A172 (cell line): ENCODE results near the gene ZNF446. TPM values are rescaled to one million over a fixed set of nuclear protein-coding genes. Genes with fewer than 3 reads are reported as not detected.
"Not testable (repeated sequence)": the region's sequence is repeated elsewhere in the genome, so short reads cannot be mapped to it uniquely, and the experiment has no call there.

Source experiments
- DNase-seq: peaks from one replicate; pipeline ENCODE4 v3.0.0-alpha.2; 2015; ENCODE audit warnings: low spot score
- total RNA-seq: library from RNA; depleted of rRNA; stranded (reverse); fragments of >200 nt; shearing (Covaris generic); gene quantifications from 2 replicates; pipeline ENCODE4 v1.2.3, GENCODE V29; 2014

Gene ZNF446
- total RNA-seq, 1 experiment from 2014 or later = 17.1 TPM

DNA sequence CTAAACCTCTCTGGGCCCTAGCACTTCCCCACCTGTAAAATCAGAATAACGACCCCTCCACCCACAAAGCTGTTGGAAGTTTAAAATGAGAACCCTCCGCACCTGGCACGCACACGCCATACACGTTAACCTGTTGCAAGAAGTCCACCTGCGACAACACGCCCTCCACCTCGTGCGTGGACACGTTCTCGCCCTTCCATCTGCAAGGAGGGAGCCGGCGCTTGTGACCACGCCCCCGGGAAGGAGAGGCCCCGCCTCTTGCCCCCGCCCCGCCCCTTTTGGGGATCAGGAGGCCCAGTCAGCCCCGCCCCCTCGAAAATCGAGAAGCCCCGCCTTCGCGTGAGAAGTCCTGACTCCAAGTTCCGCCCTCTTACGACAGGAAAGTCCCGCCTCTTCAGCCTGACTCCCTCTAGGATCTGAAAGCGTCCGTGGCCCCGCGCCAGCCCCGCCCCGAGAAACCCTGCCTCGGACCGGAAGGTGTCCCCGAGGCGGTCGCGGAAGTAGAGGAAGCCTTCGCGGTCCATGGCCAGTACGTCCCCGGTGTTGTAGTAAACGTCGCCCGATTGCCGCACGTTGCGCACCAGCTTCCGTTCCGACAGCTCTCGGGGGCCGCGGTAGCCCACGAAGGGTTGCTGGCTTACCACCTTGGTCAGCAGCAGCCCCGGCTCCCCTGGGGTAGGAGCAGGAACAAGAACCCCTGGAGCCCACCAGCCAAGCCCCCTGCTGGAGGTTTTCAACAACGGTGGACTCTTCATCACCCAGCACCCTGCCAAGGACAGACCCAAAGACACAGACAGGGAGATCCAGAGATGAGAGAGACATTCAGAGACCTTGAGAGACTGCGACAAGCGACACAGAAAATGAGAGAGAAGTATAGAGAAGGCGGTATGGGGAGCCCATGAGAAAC lies 23.1 kb downstream of the ZNF446 start:
- peak; percentile 88 for DNase-seq

DNA sequence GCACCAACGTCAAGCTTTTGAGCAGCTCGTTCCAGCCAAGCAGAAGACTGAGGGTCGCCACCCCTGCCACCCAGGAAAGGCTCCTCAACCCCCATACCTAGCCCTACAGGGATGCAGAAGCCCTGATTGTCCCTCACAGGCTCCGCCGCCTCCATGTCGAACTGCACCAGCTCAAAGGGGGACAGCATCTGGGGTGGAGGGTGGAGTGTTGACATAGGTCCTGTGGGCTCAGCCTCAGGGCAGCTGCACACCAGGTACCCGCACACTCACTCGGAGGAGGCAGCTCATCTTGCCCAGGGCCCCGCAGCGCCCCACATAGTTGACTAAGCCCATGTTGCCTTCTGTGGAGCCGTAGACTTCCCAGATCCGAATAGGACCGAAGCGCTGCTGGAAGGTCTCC lies 24.1 kb downstream of the ZNF446 start:
- no peak for DNase-seq

DNA sequence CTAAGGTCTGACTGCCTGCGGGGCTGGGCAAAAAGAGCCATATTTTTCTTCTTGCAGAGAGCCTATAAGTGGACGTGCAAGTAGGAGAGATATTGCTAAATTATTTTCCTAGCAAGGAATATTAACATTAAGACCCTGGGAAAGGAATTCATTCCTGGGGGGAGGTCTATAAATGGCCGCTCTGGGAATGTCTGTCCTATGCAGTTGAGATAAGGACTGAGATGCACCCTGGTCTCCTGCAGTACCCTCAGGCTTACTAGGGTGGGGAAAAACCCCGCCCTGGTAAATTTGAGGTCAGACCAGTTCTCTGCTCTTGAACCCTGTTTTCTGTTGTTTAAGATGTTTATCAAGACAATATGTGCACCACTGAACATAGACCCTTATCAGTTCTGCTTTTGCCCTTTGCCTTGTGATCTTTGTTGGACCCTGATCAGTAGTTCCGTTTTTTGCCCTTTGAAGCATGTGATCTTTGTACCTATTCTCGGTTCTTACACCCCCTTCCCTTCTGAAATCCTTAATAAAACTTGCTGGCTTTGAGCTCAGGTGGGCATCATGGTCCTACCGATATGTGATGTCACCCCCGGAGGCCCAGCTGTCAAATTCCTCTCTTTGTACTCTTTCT lies 31.6 kb downstream of the ZNF446 start:
- DNase-seq = not testable (repeated sequence)

DNA sequence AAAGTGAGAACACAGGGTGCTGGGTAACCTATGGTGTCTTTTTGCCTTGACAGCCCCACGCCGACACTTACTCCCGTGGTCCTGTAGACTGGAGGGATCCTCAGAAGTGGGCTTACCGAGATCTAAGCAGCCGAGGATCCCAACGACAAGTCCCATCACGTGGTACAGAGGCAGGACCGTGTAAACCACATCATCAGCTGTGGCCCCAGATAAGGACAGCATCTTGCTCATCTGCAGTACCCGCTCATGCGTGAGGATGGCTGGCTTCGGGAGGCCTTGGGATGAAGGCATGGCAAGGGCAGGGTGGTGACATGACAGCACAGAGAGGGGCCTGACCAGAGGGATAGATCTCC lies 33.6 kb downstream of the ZNF446 start:
- no peak for DNase-seq

DNA sequence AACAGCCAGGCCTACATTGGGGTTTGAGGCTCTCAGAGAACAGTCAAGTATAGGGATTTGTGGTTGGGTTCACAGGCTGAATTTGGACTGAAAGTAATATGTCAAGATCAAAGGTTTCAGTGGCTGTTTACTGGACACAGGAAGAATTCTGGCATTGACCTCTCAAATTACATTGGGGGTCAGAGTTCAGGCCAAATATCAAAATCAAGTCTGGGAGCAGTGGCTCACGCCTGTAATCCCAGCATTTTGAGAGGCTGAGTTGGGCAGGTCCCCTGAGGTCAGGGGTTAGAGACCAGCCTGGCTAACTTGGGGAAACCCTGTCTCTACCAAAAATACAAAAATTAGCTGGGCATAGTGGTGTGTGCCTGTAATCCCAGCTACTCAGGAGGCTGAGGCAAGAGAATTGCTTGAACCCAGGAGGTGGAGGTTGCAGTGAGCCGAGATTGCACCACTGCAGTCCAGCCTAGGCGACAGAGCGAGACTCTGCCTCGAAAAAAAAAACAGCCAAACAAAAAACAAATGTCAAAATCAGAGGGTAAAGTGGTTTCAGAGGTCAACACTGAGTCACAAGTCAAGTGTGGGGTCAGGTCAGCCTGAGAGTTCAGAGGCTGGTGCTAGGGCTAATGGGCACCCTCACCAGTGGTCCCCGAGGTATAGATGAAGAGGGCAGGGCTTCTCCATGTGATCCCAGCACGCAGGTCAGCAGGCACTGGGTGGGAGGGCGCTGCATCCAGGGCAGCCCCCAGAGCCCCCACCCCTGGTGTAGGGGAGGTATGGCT lies 34.1 kb downstream of the ZNF446 start:
- no peak for DNase-seq

DNA sequence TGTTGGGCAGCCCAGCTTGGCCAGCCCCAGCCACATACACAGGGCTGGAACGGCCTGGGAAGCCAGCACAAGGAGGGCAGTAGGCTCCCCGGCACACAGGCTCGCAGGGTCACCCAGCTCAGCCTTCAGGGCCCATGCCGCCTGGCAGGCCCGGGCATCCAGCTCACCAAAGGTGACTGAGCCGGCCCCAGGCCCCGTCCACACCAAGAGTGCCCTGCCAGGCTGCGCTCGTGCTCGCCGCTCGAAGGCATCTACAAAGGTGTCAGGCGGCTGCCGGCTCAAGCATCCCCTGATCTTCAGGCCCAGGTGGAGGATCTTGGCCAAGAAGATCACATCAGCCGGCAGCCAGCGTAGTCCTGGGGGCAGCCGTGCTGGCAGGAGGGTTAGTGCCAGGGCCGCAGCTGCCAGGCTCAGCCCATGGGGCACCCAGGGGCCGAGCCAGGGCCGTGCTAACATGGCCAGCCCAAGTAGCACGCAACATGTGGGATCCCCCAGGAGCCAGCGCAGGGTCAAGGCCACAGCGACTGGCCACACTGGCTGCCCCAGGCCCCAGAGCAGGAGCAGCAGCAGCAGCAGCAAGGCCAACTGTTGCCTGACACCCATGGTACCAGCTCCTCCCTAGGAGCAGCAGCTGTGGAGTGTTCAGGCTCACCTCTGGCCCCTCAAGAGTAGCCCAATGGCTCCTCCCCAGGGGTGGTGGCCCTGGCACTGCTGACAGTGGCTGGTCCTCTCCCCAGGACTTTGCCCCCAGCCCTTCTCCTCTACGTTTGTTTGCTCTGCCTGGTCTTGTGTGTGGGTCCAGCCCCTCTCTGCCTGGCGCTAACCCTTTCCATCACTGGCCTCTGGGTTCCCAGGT lies 35.4 kb downstream of the ZNF446 start, which contains the start of gene SLC27A5:
SLC27A5 (minus strand) TSS at position 640 of the 856 bp plus-strand sequence; CDS start at position 603, 37 bp downstream.
- no peak for DNase-seq

DNA sequence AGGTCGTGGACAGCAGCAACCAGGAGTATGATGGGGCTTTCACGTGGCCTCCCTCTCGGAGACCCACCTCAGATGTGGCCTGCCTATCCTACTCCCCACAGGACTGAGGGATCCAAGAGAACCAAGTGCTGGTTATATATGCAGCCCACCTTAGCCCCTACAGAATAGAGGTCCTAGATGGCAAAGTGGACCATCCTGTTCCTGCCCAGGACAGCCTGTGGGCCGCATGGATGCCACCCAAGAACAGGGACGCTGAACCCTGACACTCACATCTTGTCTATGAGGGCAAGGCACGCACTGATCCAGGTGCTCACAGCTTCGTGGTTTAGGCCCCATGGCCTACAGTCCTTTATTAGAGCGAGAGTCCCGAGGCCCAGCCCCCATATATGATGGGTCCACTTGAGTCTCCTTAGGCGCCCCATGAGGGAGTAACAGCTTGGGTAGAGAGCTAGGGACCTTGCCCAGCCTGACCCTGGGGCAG lies 37.1 kb downstream of the ZNF446 start:
- no peak for DNase-seq

DNA sequence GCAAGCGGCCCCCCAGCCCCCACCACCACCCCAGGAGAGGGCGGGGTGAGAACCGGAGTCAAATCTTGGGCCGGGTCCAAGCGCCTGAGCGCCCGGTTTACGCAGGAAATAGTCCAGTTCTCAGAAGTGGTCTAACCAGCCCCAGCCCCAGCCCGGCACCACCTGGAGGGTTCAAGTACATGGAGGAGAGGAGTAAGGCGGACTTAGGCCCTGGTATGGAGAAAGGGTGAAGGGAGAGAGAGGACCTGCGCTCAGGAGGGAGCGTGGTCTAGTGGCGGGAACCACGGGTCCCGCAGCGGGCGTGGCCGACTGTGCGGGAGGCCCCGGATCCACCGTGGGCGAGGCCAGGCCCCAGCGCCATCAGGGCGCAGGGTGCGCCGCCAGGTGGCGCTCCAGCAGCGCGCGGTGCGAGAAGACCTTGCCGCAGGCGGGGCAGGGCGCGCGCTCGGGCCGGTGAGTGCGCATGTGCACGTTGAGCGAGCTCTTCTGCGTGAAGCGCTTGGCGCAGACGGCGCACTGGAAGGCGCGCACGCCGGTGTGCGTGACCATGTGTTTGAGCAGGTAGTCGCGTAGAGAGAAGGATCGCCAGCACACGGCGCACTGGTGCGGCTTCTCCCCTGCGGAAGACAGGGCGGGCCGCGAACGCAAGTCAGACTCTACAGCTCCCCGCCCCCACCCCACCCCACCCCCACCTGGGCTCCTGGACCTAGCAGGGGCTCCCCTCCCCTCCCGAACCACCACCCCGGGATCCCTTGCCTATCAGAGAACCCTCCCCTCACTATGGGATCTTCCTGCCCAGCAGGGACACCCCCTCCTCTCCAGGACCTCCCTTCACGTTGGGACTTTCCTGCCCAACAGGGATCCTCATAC lies 37.8 kb downstream of the ZNF446 start:
- no peak for DNase-seq

DNA sequence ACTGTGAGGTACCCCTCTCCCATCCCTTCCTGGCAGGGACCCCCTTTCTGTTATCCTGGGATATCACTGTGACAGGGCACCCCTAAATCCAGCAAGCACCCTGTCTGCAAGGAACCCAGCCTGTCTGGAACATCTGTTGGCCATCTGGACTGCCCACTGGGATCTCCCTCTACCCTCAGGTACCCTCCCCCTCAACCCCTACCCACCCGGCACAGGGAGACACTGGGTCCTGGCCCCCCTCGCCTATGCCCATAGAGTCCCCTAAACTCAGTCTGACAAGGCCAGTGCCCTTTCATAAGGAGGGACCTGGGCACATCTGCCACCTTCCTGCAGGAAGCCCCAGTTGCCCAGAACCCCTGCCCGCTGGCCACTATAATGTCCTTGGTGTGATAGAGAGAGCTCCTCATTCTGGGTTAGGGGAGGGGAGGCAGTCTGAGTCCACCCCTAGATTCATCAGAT lies 38.4 kb downstream of the ZNF446 start:
- DNase-seq = no peak

DNA sequence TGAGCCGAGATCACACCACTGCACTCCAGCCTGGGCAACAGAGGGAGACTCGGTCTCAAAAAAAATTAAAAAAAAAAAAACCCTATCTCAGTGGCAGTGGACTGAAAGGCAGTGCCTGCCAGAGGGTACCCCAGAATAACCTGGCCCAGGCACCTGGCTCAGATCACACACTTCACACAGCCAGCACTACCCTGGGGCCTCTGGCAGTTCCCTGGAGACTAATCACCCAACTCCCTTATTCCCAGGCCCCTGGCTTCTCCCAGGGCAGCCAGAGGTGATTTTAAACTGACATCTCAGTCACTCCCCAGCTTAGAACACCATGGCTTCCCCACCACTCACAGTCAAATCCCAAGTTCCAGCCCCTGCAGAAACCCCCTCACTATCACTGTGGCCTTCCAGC lies 39.1 kb downstream of the ZNF446 start:
- DNase-seq = no peak

DNA sequence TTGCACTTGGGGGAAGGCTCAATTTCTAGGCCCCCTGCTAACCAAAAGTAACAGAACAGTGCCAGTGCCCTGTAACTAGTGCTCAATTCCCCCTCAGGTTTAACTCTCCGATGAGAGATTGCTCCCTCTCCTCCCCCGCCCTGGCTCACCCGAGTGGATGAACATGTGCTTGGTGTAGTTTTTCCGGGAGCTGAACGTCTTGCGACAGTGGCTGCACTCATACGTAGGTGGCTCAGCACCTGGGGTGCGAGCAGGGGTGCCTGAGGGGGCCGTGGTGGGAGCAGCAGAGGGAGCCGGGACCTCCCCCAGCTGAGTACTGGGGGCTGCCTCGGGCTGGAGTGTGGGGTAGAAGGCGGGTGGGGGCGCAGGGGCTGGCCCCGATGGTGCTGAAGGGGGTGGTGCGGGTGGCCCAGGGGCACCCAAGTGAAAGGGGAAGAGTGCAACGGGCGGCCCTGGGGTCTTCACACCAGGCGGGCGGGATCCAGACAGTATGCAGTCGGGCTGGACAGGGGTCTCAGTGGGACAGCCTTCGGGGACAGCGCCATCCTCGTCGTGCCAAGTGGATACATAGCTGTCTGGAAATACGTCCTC lies 40.2 kb downstream of the ZNF446 start:
- DNase-seq = no peak

DNA sequence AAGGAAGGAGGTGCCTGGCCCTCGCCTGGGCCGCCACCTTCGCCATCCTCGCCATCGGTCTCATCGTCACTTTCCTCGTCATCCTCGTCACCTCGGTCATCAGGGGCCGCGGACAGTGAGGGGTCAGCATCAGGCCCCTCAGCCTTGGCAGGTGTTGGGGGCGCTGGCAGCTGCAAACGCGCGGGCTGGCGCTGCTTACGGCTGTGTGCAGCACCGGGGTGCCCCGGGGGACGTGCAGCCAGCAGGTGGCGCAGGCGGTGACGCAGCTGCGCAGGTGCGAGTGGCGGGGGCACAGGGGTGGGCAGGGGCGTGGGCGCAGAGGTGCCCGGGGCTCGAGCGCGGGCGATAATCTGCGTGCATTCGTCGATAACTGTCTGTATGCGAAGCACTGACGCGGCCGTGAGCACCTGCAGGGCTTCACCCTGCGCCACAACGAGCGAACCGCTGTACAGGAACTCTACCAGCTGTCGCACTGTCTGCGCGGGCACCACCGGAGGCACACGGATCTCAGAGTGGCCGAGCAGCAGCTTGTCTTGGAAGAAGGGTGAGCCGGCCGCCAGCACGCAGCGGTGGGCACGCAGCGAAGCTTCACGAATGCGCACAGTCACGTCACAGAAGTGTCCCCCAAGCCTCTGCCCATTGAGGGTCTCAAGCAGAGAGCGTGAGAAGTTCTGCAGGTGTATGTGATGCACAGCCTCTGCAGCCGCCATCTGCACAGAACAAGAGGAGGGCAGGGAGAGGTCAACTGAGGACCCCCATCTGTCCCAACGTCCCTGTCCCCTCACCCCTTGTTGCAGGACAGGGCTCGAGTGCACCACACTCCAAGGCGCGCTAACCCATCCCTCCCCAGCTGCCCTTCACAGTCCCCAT lies 41.0 kb downstream of the ZNF446 start:
- no peak for DNase-seq

DNA sequence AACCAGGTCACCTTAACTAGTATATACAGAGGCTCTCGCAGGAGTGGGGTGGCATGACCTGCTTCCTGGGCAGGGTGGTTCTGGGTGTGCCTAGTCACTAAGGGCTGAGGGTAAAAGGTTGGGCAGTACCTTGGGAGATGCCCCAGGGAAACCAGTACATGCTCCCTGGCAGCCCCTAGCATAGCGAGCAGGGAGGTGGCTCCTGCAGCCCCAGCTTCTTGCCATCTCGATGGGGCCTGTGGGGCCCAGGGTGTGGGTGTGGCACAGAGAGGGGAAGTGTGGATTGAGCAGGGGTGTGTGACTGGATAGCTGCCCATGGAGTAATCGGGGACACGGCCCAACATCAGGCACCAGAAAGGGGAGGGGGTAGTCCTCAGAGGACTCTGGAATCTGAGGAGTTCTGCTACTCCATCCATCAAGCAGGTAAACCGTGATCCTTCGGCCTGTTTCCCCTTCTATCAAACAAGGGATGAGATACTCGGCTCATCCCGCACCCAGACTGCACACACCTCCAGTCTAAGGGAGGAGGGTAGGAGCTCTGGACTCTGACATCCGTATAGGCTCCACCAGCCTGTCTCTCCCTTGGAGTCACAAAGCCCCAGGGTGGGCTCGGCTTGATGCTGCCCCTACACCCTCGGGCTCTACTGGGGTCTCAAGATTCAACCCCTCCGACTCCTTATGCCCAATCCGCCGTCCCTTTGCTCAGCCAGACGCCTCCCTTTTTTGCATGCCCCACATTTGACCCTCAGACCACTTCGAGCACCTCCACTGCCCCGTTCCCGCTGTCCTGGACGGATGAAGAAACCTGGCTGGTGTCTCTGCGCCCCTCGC lies 42.3 kb downstream of the ZNF446 start:
- DNase-seq = peak; percentile 12

DNA sequence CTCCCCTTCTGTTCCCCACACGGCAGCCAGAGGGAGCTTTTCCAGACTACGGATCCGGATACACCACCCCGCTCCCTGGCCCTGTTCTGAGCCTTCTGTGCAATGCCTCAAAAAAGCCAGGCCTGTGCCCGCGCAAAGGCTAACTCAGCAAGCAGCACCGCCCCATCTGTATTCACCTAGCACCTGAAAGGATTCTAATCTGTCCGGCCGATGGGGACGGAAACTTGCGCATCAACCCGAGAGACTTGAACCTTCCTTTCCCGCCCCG lies 42.9 kb downstream of the ZNF446 start:
- peak; percentile 77 for DNase-seq

DNA sequence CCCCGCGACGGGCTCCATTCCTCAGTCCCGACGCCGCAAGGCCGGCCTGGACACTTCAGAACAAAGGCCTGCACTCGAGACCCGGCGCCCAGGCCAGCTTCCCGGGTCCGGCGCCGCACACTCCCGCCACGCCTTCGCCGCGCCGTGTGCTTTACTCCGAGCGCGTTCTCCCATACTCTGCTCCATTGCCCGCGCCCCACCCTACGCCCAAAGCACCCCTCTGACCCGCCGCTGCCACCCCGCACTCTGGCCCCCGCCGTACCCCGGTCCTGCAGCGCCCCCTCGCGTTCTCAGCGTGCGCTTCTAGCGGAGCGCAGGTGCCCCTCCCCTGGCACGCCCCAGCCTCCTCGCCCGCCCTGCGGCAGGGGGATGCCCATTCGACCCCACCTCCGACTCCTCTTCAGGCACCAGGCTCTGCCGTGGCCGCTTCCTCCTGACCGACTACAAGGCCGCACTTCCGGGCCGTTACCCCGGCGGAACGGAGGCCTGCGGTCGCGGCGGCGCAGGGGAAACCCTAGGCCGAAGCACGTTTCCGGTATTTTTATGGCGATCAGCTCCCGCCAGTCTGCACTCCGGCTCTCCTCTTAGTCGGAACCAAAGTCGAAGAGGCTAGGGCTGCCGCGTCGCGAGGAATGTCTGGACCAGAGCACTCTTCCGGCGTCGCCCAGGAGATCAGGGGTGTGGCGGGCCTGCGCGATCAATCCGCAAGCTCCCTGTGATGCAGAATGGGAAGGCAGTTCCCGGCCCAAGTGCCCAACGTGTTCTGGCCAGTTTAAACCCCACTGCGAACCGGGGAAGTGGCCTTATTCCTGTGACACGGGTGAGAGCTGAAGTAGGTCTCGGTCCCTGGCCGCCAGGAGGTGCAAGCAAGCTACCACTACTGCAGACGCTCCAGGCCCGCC lies 43.5 kb downstream of the ZNF446 start, which contains the start of gene ZBTB45:
ZBTB45 (minus strand) TSS at position 456 of the 902 bp plus-strand sequence. CDS start 2,137 bp downstream, outside the sequence.
- peak; percentile 98 for DNase-seq

DNA sequence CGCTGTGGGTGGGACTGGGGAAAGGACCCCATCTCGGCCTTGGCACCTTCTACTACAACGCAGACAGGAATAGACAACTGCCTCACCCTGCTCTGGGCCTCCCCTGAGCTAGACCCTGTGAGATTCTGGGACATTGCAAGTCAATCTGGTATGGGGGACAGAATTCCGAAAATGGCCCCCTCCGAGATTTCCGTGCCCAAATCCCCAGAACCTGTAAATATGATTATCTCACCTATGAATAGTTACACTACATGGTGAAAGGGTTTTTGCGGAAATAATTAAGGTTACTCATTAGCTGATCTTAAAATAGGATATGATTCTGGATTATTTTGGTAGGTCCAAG lies 44.1 kb downstream of the ZNF446 start:
- DNase-seq = no peak

DNA sequence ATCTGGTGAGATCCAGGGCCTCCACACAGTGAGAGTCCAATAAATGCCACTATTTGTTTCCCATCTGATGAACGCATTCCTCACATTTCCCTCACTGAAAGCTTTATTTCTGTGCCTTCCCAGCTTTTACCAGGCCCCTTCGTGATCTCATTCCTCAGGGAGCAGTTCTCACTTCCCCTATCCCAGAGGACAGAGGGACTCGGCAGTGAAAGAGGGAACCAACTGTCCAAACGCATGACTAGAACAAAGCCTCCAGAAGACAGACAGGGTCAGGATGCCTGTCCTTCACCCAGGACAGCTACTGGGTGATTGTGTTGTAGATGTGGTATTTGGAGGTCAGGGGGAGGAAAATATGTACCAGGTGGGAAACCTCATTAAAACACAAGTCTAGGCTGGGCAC lies 45.5 kb downstream of the ZNF446 start:
- no peak for DNase-seq
